HepG2 (cell line): ENCODE results near the gene SF3B2. TPM values are rescaled to one million over a fixed set of nuclear protein-coding genes. Genes with fewer than 3 reads are reported as not detected.

Source experiments
- ATAC-seq: fragments of 200-7000 bp; cut with Tn5 transposase; 3 replicates; pipeline ENCODE4 v1.9.1; 2020; ENCODE audit warnings: mild to moderate bottlenecking, moderate library complexity
- BruUV-seq: library from RNA; stranded (reverse); fragments of 400-500 nt; replicated peaks from 2 replicates; lab custom pipeline; 2021; lab: Mats Ljungman, UMichigan
- CTCF ChIA-PET: fragments of 300-600 bp; formaldehyde crosslinking; extraction: SDS; loops from one replicate; lab custom pipeline; 2021; ENCODE audit warnings: low total read pairs, inconsistent platforms, low intra/inter-chr PET ratio; lab: Yijun Ruan, JAX
- POLR2A ChIA-PET: fragments of 350-600 bp; sonication (Branson Sonifier 250); formaldehyde crosslinking; loops from one replicate; lab custom pipeline; 2020; ENCODE audit warnings: antibody characterized with exemption, inconsistent platforms; lab: Yijun Ruan, JAX
- DNase-seq: peaks from one replicate; pipeline ENCODE4 v3.0.0-alpha.2; 2015; ENCODE audit warnings: low spot score
- FAIRE-seq: peaks from 3 replicates; lab custom pipeline; 2011; peaks lifted over from hg19 to GRCh38; lab: Jason Lieb, UNC
- H2AFZ ChIP-seq: one replicate; pipeline ENCODE4 v1.6.1; 2011; ENCODE audit warnings: low read length, inconsistent platforms
- H3K27ac ChIP-seq: fragments of 300-600 bp; 3 replicates; pipeline ENCODE4 v1.8.0; 2011; ENCODE audit warnings: mixed run types, mild to moderate bottlenecking, mixed read lengths, low read length, inconsistent platforms; ENCODE audit not compliant: insufficient read depth; ENCODE audit errors: extremely low read length
- H3K27me3 ChIP-seq, 2 experiments: fragments of 200-600 bp in 1 of 2; 2 replicates in 1 of 2; 3 replicates in 1 of 2; pipeline versions ENCODE4 v1.6.0 to v1.8.0; 2011; ENCODE audit warnings: low read length in 2 of 2, mild to moderate bottlenecking in 2 of 2, moderate library complexity in 2 of 2, inconsistent platforms in 1 of 2; ENCODE audit not compliant: insufficient read depth in 2 of 2, control insufficient read depth in 1 of 2
- H3K36me3 ChIP-seq, 2 experiments: fragments of 200-600 bp in 1 of 2; replicated peaks in 1 of 2; 2 replicates in 1 of 2; 3 replicates in 1 of 2; pipeline versions ENCODE4 v1.5.1 to v1.8.0; 2011; ENCODE audit warnings: low read length in 2 of 2, inconsistent platforms in 1 of 2; ENCODE audit not compliant: insufficient read depth in 2 of 2, control insufficient read depth in 1 of 2
- H3K4me1 ChIP-seq: 2 replicates; pipeline ENCODE4 v1.5.1; 2012; ENCODE audit warnings: low read length, inconsistent platforms; ENCODE audit not compliant: insufficient read depth
- H3K4me2 ChIP-seq: 2 replicates; pipeline ENCODE4 v1.6.0; 2011; ENCODE audit warnings: low read depth, low read length, inconsistent platforms
- H3K4me3 ChIP-seq, 3 experiments: fragments of 200-600 bp in 1 of 3; sonication (generic), shearing (Covaris generic) in 1 of 3; replicated peaks in 1 of 3; 2 replicates each; pipeline ENCODE4 v1.5.1; 2011 to 2016; ENCODE audit warnings: low read length in 3 of 3, inconsistent platforms in 2 of 3, low read depth in 2 of 3, mild to moderate bottlenecking in 2 of 3, control low read depth in 1 of 3, mixed read lengths in 1 of 3; ENCODE audit not compliant: insufficient read depth in 1 of 3
- H3K79me2 ChIP-seq: one replicate; pipeline ENCODE4 v1.6.1; 2011; ENCODE audit warnings: low read length, inconsistent platforms; ENCODE audit not compliant: insufficient read depth
- H3K9ac ChIP-seq: 2 replicates; pipeline ENCODE4 v1.6.0; 2011; ENCODE audit warnings: mild to moderate bottlenecking, low read depth, low read length, inconsistent platforms; ENCODE audit not compliant: insufficient read depth
- H3K9me3 ChIP-seq: 2 replicates; pipeline ENCODE4 v1.5.1; 2012; ENCODE audit warnings: mild to moderate bottlenecking, low read length
- H4K20me1 ChIP-seq: 2 replicates; pipeline ENCODE4 v1.6.0; 2011; ENCODE audit warnings: inconsistent platforms, mild to moderate bottlenecking, low read length, moderate library complexity; ENCODE audit not compliant: insufficient read depth
- AKNA ChIP-seq: sonication (generic); formaldehyde crosslinking; IDR thresholded peaks from 2 replicates; pipeline ENCODE4 v1.4.0; 2020; ENCODE audit warnings: missing genetic modification reagents, borderline replicate concordance
- FOXA3 ChIP-seq: IDR thresholded peaks from 2 replicates; pipeline ENCODE4 v1.6.1; 2016; ENCODE audit warnings: missing genetic modification reagents, missing compliant biosample characterization
- GMEB1 ChIP-seq: sonication (generic); formaldehyde crosslinking; IDR thresholded peaks from 2 replicates; pipeline ENCODE4 v1.5.1; 2020; ENCODE audit warnings: missing genetic modification reagents, mild to moderate bottlenecking, borderline replicate concordance
- HNF4A ChIP-seq: sonication (generic); formaldehyde crosslinking; IDR thresholded peaks from 2 replicates; pipeline ENCODE4 v1.4.0; 2020; ENCODE audit warnings: missing genetic modification reagents
- KDM2A ChIP-seq: sonication (generic); formaldehyde crosslinking; IDR thresholded peaks from 2 replicates; pipeline ENCODE4 v1.4.0; 2020; ENCODE audit warnings: low read depth, missing genetic modification reagents, borderline replicate concordance
- NONO ChIP-seq, 2 experiments: fragments of 450-650 bp in 1 of 2; sonication (generic) in 1 of 2; formaldehyde crosslinking in 1 of 2; IDR thresholded peaks in 1 of 2; conservative IDR thresholded peaks in 1 of 2; 2 replicates each; pipeline versions ENCODE4 v1.6.1 to v1.8.0; 2017 to 2022; ENCODE audit warnings: mild to moderate bottlenecking in 1 of 2, missing genetic modification reagents in 1 of 2, moderate library complexity in 1 of 2
- NR2F6 ChIP-seq, 2 experiments: IDR thresholded peaks; 2 replicates each; pipeline ENCODE4 v1.6.1; 2016; ENCODE audit warnings: antibody characterized with exemption in 1 of 2, mild to moderate bottlenecking in 1 of 2
- ZNF567 ChIP-seq: sonication (generic); formaldehyde crosslinking; IDR thresholded peaks from 2 replicates; pipeline ENCODE4 v1.8.1; 2023; ENCODE audit warnings: mild to moderate bottlenecking, missing genetic modification reagents, borderline replicate concordance
- ZNF616 ChIP-seq: sonication (generic); formaldehyde crosslinking; IDR thresholded peaks from 2 replicates; pipeline ENCODE4 v1.5.0; 2020; ENCODE audit warnings: low read depth, mild to moderate bottlenecking, missing genetic modification reagents
- WGBS: methylation state at CpG from one replicate; pipeline ENCODE4 v1.1.6; 2017; ENCODE audit warnings: low lambda C conversion rate; 5-methylcytosine and 5-hydroxymethylcytosine counted together
- in situ Hi-C: cut with HindIII; loops from 2 replicates; pipeline ENCODE4 v1.10.0; 2017; ENCODE audit warnings: low pct_unique_long_range_greater_than_20kb; ENCODE audit not compliant: extremely low pct_ligation_motif_present
- intact Hi-C: fragments of 100-400 bp; cut with micrococcal nuclease; formaldehyde crosslinking; loops from one replicate; pipeline ENCODE4 v1.10.0; 2022; ENCODE audit not compliant: unreplicated experiment
- polyA plus RNA-seq, 8 experiments: library from polyadenylated mRNA; depleted of rRNA in 3 of 8; stranded (reverse) in 7 of 8; unstranded in 1 of 8; fragments of >200 nt; fragmentation: Illumina TruSeq in 4 of 8; extraction: Trizol in 4 of 8; gene quantifications; 2 replicates each; pipeline versions ENCODE4 v1.2.1 to v1.2.3, GENCODE V29; 2011 to 2016; ENCODE audit warnings: low read depth in 4 of 8, missing spikeins in 1 of 8, mixed read lengths in 1 of 8; ENCODE audit not compliant: insufficient read depth in 1 of 8
- total RNA-seq, 5 experiments: library from RNA; depleted of rRNA; stranded (reverse); fragments of >200 nt; fragmentation: Illumina TruSeq; extraction: Trizol; gene quantifications; 2 replicates each; pipeline ENCODE4 v1.2.3, GENCODE V29; 2016; ENCODE audit warnings: low read depth in 1 of 5

Gene SF3B2
- total and polyA plus RNA-seq, 2 of the 13 experiments (the other 11 are each of a cell fraction or from before 2014, with no cell fraction given) = 70.4 to 153 TPM

- TF ChIP-seq AKNA (CRISPR knock-in tag) (no peak), HNF4A (CRISPR knock-in tag) (no peak)
- TF ChIP-seq, all 625 proteins: peak for 0
These were observed 8.9 kb upstream of the SF3B2 start (continued) for GRCh38 chr11:66042996-66043906.

DNA sequence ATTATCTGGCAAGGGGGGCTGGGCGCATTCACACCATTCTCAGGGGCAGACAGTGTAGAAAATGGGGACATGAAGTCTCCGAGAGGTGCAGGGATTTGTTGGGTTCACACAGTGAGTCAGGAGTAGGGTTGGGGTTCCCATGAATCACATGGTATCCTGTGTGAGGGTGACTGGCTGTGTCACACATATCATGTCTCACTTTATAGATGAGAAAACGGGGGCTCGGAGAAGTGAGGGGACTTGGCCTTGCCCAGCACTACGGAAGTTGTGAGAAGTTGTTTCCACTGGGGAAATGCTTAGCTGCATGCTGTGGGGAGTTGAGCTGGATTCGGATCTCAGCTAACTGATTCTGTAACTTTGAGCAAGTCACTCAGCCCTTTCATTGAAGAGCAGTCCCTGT is 7.4 kb upstream of the SF3B2 start:
- H2AFZ ChIP-seq = no peak overlapping the region
- H3K27ac ChIP-seq = no peak overlapping the region
- H3K4me3 ChIP-seq = peak overlapping the region in 1 of 3 experiments; percentile 22; a peak in 1 of 6 replicates
- no peak for TF ChIP-seq ZNF567 (CRISPR knock-in tag)
- TF ChIP-seq GMEB1 = 0 out of 2 replicates have a peak, but pooled peaks have one; percentile 6
- TF ChIP-seq FOXA3 (CRISPR knock-in tag) = no peak
- no peak for TF ChIP-seq NR2F6 (IDR thresholded peaks at IDR 0.05)
- no peak for TF ChIP-seq NR2F6 (CRISPR knock-in tag; IDR thresholded peaks at IDR 0.05)
- TF ChIP-seq ZNF616 (CRISPR knock-in tag) = no peak
- TF ChIP-seq NONO (IDR thresholded peaks at IDR 0.05) = no peak
- 0 out of 2 replicates have a peak, but pooled peaks have one; percentile 32 for TF ChIP-seq NONO (CRISPR knock-in tag; conservative IDR thresholded peaks at IDR 0.05)
- TF ChIP-seq KDM2A (CRISPR knock-in tag) = no peak

More for the DNA sequence above, 7.4 kb upstream of the SF3B2 start:
- Histone ChIP-seq H3K36me3 (no peaks in the 10 kb centered on the region), H3K9me3 (no peaks in the 10 kb centered on the region), H3K4me2 (peak overlapping the region; percentile 54), H3K27me3 (peaks cover 6 to 44% of the 10 kb centered on the region in 2 experiments; a peak in 4 of 5 replicates), H3K79me2 (no peaks in the 10 kb centered on the region), H3K9ac (no peak overlapping the region), H4K20me1 (no peaks in the 10 kb centered on the region), H3K4me1 (peaks cover 22% of the 10 kb centered on the region)
- intact Hi-C loops (no loop called here), in situ Hi-C loops (no loop called here)
- WGBS = 30% methylated on average over 5 of the region's 6 CpGs
- no peak for DNase-seq
- no TSS peak for BruUV-seq
- ChIA-PET POLR2A (interaction anchor here (0.6 to 1.3 kb wide), 4 partner anchors 8 to 17 kb away, joined by 3 to 5 read pairs (median 4); no protein-coding TSS in a partner anchor), CTCF (interaction anchor here (1.1 to 1.6 kb wide), 2 partner anchors 22 to 56 kb away, joined by 3 to 8 read pairs; no protein-coding TSS in a partner anchor)
- no peak for ATAC-seq
- FAIRE-seq = no peak
